PC-3 (cell line): Measurements from ENCODE around the gene HSD17B10. TPM values are rescaled to one million over a fixed set of nuclear protein-coding genes. Genes with fewer than 3 reads are reported as not detected.
"Not testable (repeated sequence)": the region's sequence is repeated elsewhere in the genome, so short reads cannot be mapped to it uniquely, and the experiment has no call there.

Experiments
- ATAC-seq: fragments of 200-7000 bp; cut with Tn5 transposase; 2 replicates; pipeline ENCODE4 v1.9.1; 2020; ENCODE audit warnings: mild to moderate bottlenecking, moderate library complexity
- BruUV-seq: library from RNA; stranded (reverse); fragments of 400-500 nt; replicated peaks from 2 replicates; lab custom pipeline; 2021; lab: Mats Ljungman, UMichigan
- CTCF ChIA-PET: fragments of 300-600 bp; sonication (Branson Sonifier 250); formaldehyde crosslinking; loops from one replicate; lab custom pipeline; 2022; ENCODE audit warnings: antibody characterized with exemption; lab: Charles Lee
- POLR2A ChIA-PET: fragments of 300-600 bp; sonication (Branson Sonifier 250); formaldehyde crosslinking; loops from one replicate; lab custom pipeline; 2022; ENCODE audit warnings: antibody characterized with exemption; ENCODE audit not compliant: unreplicated experiment; lab: Charles Lee
- DNase-seq: peaks from one replicate; pipeline ENCODE4 v3.0.0-alpha.2; 2015
- H2AFZ ChIP-seq: fragments of 300-600 bp; sonication (generic); 2 replicates; pipeline ENCODE4 v1.6.0; 2016; ENCODE audit warnings: antibody characterized with exemption, low read length
- H3F3A ChIP-seq: fragments of 300-600 bp; sonication (generic); one replicate; pipeline ENCODE4 v1.6.0; 2017; ENCODE audit warnings: antibody characterized with exemption, low read length, control low read depth, mild to moderate bottlenecking; ENCODE audit not compliant: unreplicated experiment
- H3K27ac ChIP-seq: fragments of 300-600 bp; sonication (generic); 2 replicates; pipeline ENCODE4 v1.5.1; 2016; ENCODE audit warnings: mild to moderate bottlenecking, low read length
- H3K27me3 ChIP-seq: fragments of 300-600 bp; sonication (generic); 2 replicates; pipeline ENCODE4 v1.6.1; 2016; ENCODE audit warnings: low read length, mixed read lengths
- H3K36me3 ChIP-seq: fragments of 300-600 bp; sonication (generic); 2 replicates; pipeline ENCODE4 v1.6.1; 2016; ENCODE audit warnings: low read depth, mixed run types, low read length, mixed read lengths
- H3K4me1 ChIP-seq: fragments of 300-600 bp; sonication (generic); 2 replicates; pipeline ENCODE4 v1.5.1; 2016; ENCODE audit warnings: low read length; ENCODE audit not compliant: insufficient read depth
- H3K4me2 ChIP-seq: fragments of 300-600 bp; sonication (generic); 2 replicates; pipeline ENCODE4 v1.6.0; 2016; ENCODE audit warnings: low read length
- H3K4me3 ChIP-seq: fragments of 300-600 bp; sonication (generic); 2 replicates; pipeline ENCODE4 v1.5.1; 2016; ENCODE audit warnings: mild to moderate bottlenecking, low read length, mixed read lengths
- H3K79me2 ChIP-seq: fragments of 300-600 bp; sonication (generic); 2 replicates; pipeline ENCODE4 v1.6.1; 2017; ENCODE audit warnings: low read length, mixed read lengths
- H3K9ac ChIP-seq: fragments of 300-600 bp; sonication (generic); 2 replicates; pipeline ENCODE4 v1.6.0; 2016; ENCODE audit warnings: mild to moderate bottlenecking, low read length
- H3K9me2 ChIP-seq: fragments of 300-600 bp; sonication (generic); replicated peaks from 2 replicates; pipeline ENCODE4 v1.6.1; 2016; ENCODE audit warnings: mixed run types, low read length, mixed read lengths
- H3K9me3 ChIP-seq: fragments of 300-600 bp; sonication (generic); 2 replicates; pipeline ENCODE4 v1.6.1; 2016; ENCODE audit warnings: low read length, mixed read lengths
- H4K20me1 ChIP-seq: fragments of 300-600 bp; sonication (generic); 2 replicates; pipeline ENCODE4 v1.6.1; 2016; ENCODE audit warnings: low read length, mixed read lengths
- CTCF ChIP-seq: fragments of 300-600 bp; sonication (generic); conservative IDR thresholded peaks from 2 replicates; pipeline ENCODE4 v1.5.1; 2017; ENCODE audit warnings: antibody characterized with exemption, low read depth, mild to moderate bottlenecking, low read length
- EZH2 ChIP-seq: fragments of 300-600 bp; sonication (generic); IDR thresholded peaks from one replicate; pipeline ENCODE4 v1.6.1; 2017; ENCODE audit warnings: antibody characterized with exemption, mild to moderate bottlenecking, low read length; ENCODE audit not compliant: unreplicated experiment
- EZH2phosphoT487 ChIP-seq: fragments of 300-600 bp; sonication (generic); IDR thresholded peaks from 2 replicates; pipeline ENCODE4 v1.6.1; 2018; ENCODE audit warnings: mild to moderate bottlenecking, antibody characterized with exemption, low read length, borderline replicate concordance
- intact Hi-C: fragments of 100-400 bp; cut with micrococcal nuclease; formaldehyde crosslinking; loops from 2 replicates; pipeline ENCODE4 v1.9.0; 2023
- total RNA-seq: library from RNA; depleted of rRNA; stranded (reverse); fragments of >200 nt; gene quantifications from 2 replicates; pipeline ENCODE4 v1.2.3, GENCODE V29; 2014

Gene HSD17B10
- total RNA-seq, 1 experiment from 2014 or later: 181 TPM

- CTCF ChIA-PET: no interaction called here
- DNase-seq: no peak
- Histone ChIP-seq H3K27ac (no peak overlapping the region), H3K27me3 (no peaks in the 10 kb centered on the region), H3K36me3 (no peaks in the 10 kb centered on the region), H4K20me1 (no peaks in the 10 kb centered on the region), H3K4me2 (no peak overlapping the region), H2AFZ (no peak overlapping the region), H3K9me2 (no peaks in the 10 kb centered on the region), H3K9me3 (no peaks in the 10 kb centered on the region), H3K9ac (no peak overlapping the region), H3K4me3 (no peak overlapping the region), H3K4me1 (no peaks in the 10 kb centered on the region), H3K79me2 (no peaks in the 10 kb centered on the region), H3F3A (no peaks in the 10 kb centered on the region)
- POLR2A ChIA-PET: no interaction called here
- TF ChIP-seq EZH2phosphoT487 (no peak), CTCF (no peak), EZH2 (no peak)
- ATAC-seq: no peak
- intact Hi-C loops: no loop called here
- no TSS peak for BruUV-seq
These were observed 42.2 kb upstream of the HSD17B10 start for GRCh38 chrX:53476371-53476770.

GRCh38 chrX:53474707-53475106 lies 40.5 kb upstream of the HSD17B10 start:
- ChIA-PET CTCF (no interaction called here), POLR2A (no interaction called here)

GRCh38 chrX:53471346-53471745 lies 37.2 kb upstream of the HSD17B10 start:
- no peak overlapping the region for H2AFZ ChIP-seq
- H3F3A ChIP-seq: no peaks in the 10 kb centered on the region
- no peak overlapping the region for H3K27ac ChIP-seq
- TF ChIP-seq EZH2phosphoT487 (no peak), CTCF (no peak), EZH2 (no peak)
- H3K4me1 ChIP-seq: no peaks in the 10 kb centered on the region
- no peaks in the 10 kb centered on the region for H3K9me3 ChIP-seq
- DNase-seq (no peak), ATAC-seq (no peak)
- H3K27me3 ChIP-seq: no peaks in the 10 kb centered on the region
- H4K20me1 ChIP-seq: no peaks in the 10 kb centered on the region
- H3K4me3 ChIP-seq: no peak overlapping the region
- no peaks in the 10 kb centered on the region for H3K36me3 ChIP-seq
- H3K4me2 ChIP-seq: no peak overlapping the region
- H3K79me2 ChIP-seq: no peaks in the 10 kb centered on the region
- H3K9ac ChIP-seq: no peak overlapping the region
- intact Hi-C loops: no loop called here
- ChIA-PET CTCF (no interaction called here), POLR2A (no interaction called here)
- no peaks in the 10 kb centered on the region for H3K9me2 ChIP-seq
- BruUV-seq: no TSS peak

More at GRCh38 chrX:53474707-53475106, 40.5 kb upstream of the HSD17B10 start:
- no peaks in the 10 kb centered on the region for H3F3A ChIP-seq
- intact Hi-C loops: no loop called here
- no peaks in the 10 kb centered on the region for H3K36me3 ChIP-seq
- no peaks in the 10 kb centered on the region for H4K20me1 ChIP-seq
- no peaks in the 10 kb centered on the region for H3K4me1 ChIP-seq
- no peak overlapping the region for H3K9ac ChIP-seq
- DNase-seq (no peak), ATAC-seq (no peak)
- no peaks in the 10 kb centered on the region for H3K79me2 ChIP-seq
- H2AFZ ChIP-seq: no peak overlapping the region
- no peak overlapping the region for H3K27ac ChIP-seq
- H3K27me3 ChIP-seq: no peaks in the 10 kb centered on the region
- H3K9me2 ChIP-seq: no peaks in the 10 kb centered on the region
- no peak overlapping the region for H3K4me2 ChIP-seq
- TF ChIP-seq EZH2phosphoT487: no peak
- no peak for TF ChIP-seq CTCF
- no peak for TF ChIP-seq EZH2
- no TSS peak for BruUV-seq
- H3K9me3 ChIP-seq: no peaks in the 10 kb centered on the region
- no peak overlapping the region for H3K4me3 ChIP-seq

GRCh38 chrX:53468659-53469058 lies 34.5 kb upstream of the HSD17B10 start:
- H3K36me3 ChIP-seq, ATAC-seq, BruUV-seq, H3K9ac ChIP-seq, H3K4me1 ChIP-seq, H3K79me2 ChIP-seq, H3K27me3 ChIP-seq, H3K4me3 ChIP-seq, DNase-seq, H3F3A ChIP-seq, H3K9me3 ChIP-seq, intact Hi-C loops, H4K20me1 ChIP-seq, H3K27ac ChIP-seq, H3K4me2 ChIP-seq, POLR2A ChIA-PET, H3K9me2 ChIP-seq, H2AFZ ChIP-seq, CTCF ChIA-PET: not testable (repeated sequence)
